Fibroblast of peridontal ligament (primary cell): ENCODE data around the gene NIN.
"Not testable (repeated sequence)": the region's sequence is repeated elsewhere in the genome, so short reads cannot be mapped to it uniquely, and the experiment has no call there.

Source experiments
- DNase-seq: peaks from one replicate; pipeline ENCODE4 v3.0.0-alpha.2; 2010; ENCODE audit errors: extremely low read depth

The NIN gene

DNA sequence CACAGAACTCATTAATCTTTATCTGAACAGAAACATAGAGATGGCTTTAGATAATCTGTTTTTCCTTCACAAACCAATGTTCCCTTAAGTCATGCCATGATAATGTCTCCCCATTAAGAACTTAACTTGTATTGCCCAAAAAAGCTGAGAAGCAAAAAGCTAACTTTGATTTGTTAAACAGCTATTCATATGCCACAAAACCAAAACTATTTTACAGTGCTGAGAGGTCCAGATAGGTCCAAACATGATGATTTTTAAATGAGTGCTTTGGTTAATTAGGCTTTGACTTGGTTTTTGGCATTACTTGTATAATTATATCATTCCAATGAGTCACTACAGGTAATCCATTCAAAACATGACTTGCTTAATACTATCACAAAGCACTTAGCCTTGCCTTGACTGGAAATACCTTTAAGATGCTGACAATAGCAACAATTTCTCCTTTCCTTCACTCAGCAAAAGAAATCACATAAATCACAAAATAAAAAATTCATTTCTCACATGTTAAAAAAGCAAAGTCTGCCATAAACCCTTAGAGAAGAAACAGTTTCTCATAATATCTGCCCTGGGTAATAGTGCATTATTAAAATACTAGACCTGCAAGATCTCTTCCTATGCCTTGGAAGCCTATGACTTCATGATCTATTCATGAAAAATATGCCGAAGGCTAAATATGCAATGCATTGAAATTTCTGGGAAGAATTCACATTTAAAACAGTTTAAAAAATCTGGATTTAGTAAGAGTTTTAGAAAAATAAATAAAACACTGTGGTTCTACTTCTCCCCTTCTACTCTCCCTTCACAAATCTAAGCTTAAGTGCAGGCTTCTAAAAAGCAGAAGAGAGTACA is 110.8 kb downstream of the NIN start:
- DNase-seq: peak; percentile 89

DNA sequence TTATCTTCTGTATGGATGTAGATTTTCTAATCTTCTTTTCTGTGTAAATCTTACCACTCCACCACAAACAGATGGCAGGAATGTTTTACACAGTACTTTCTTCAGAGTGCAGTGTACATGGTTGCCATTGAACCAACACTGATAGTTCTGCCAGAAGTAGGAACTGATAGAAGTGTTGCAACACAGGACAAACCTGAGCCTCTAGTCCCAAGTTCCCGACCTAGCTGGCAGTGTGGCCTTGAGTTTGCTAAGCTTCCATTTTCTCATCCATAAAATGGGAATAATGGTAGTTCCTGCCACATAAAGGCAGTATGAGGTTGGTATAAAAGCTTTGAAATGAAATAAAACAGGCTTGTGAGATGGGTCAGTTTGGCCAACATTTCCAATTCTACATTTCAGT is 112.0 kb downstream of the NIN start:
- DNase-seq: no peak

DNA sequence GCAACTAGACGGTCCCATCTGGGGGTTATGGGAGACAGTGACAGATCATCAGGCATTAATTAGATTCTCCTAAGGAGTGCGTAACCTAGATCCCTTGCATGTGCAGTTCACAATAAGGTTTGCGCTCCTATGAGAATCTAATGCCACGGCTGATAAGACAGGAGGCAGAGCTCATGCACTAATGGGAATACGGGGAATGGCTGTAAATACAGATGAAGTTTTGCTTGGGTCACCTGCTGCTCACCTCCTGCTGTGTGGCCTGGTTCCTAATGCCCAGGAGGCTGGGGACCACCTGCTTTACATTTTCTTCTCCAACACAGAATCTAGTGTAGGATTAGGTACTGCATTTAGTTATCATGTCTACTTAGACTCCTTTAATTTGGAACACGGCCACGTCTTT is 113.2 kb downstream of the NIN start:
- no peak for DNase-seq

DNA sequence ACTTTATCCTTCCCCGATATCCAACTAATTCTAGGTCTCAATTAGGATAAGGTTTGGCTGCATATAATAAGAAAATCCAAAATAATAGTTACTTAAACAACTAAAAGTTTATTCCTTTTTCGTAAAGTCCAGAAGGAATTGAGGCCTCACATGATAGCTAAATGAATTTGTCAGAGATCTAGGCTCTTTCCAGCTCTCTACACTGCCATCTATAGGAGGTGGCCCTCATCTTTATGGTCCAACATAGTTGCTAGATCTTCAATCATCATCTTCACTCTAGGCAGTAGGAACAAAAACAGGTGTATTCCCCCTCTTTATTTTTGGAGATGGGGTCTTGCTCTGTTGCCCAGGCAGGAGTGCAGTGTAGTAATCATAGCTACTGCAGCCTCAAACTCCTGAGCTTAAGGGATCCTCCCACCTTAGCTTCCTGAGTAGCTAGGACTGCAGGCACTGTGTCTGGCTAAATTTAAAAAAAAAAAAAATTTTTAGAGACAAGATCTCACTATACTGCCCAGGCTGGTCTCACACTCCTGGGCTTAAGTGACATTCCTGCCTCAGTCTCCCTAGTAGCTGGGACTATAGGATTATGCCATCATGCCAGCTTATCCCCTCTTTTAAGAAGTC is 116.4 kb downstream of the NIN start:
- no peak for DNase-seq

- DNase-seq: no peak
Measured at GRCh38 chr14:50711043-50711442, 119.9 kb downstream of the NIN start.

- DNase-seq: no peak
Measured at GRCh38 chr14:50705026-50705593, 125.9 kb downstream of the NIN start.

DNA sequence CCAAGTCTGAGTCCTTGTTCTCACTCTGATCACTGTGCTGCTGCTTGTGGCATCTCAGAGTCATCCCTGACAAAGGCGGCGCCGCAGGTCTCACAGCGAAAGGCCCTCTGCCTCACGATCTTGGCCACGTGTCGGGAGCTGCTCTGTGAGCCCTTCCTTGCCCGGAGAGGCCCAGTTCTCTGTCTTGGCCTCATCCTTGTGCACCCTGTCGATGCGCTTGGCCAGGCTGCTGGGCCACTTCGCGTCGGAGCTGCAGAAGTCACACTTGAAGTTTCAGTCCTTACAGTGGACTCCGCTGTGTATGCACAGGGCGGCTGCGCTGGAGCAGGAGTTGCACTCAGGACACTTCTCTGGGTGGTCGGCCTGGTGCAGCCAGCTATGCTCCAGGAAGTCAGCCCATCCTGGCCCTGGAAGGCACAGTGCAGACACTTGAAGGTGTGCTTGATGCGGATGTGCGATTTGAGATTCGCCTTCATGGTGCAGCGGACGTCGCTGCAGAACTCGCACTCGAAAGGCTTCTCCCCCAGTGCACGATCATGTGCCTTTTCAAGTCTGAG is 126.4 kb downstream of the NIN start:
- DNase-seq: no peak

- DNase-seq: peak; percentile 52
Measured at GRCh38 chr14:50697659-50698290, 133.2 kb downstream of the NIN start.

- DNase-seq: not testable (repeated sequence)
Measured at GRCh38 chr14:50694260-50694659, 136.7 kb downstream of the NIN start.

DNA sequence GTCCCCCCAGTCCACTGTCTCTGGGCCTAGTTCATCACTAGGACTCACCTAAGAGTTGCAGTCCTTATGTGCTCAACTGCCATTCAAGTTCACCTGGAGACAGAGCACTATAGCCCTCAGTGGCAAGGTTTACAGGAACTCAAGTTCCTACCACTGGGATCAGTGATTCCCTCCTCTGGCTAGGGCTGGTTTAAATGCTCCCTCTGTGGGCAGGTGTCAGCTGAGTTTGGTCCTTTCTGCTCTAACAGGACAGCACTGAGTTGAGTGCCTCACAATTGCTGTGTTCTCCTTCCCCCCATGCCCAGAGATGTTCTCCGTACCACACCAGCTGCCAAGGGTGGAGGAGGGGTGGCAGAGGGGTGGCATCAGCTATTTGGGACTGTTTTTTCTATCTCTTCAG is 142.1 kb downstream of the NIN start:
- no peak for DNase-seq

- DNase-seq: no peak
Measured at GRCh38 chr14:50679674-50680073, 151.3 kb downstream of the NIN start.

DNA sequence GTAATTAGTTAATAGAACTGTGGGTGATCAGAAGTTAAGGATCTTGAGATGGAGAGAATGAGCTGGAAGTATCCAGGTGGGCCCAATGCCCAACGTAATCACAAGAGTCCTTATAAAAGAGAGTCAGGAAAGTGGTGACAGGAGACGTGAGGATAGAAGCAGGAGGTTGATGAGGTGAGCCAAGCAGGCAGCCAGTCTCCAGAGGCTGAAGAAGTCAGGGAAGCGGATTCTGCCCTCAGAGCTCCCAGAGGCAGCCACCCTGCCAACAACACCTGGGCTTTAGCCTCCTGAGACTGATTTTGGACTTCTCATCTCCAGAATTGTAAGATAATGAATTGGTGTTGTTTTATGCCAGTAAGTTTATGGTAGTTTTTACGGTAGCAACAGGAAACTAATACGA is 152.8 kb downstream of the NIN start:
- no peak for DNase-seq

DNA sequence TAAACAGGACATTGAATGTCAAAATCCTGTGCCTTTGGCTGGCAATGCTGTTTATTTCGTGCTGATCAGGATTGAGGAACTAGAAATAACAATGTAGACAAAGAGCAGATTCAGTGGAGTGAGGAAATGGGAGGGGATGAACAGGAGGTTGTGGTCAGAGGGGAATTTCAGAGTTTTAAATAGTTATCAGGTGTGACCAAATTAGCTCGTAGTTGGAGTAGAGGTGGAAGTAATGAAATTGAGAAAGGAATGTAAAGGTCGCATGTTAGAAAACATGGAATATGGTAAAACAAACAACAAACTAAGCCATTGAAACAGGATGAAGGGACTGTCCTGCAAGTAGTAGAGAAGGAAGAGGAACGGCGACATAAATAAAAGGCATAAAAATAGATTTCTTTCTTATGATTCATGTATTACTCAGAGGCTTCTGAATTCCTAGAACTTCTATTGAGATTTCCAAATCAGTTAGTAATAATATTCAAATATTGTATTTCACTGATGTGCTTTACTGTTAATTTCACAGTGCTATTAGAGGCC is 153.4 kb downstream of the NIN start:
- peak; percentile 65 for DNase-seq

- DNase-seq: no peak
Measured at GRCh38 chr14:50676814-50677516, 154.0 kb downstream of the NIN start.

DNA sequence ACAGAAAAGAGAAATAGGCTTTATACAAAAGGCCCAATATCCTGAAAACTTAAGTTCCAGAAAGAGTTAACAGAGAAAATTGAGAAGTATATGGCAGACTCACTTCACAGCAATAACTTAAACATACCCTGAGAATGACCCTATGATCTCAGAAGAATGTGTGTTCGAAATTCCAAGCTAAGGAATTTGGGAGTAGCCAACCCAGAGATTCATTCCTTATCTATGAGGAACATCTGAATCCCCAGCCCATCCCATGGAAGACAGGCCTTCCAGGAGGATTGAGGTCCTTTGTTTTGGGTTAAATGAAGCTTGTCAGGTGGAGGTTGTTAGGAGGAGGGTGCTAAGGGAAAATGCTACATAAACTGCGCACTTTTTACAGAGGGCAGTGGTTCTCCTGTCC is 155.4 kb downstream of the NIN start:
- DNase-seq: peak; percentile 56

GRCh38 chr14:50670866-50671256 is 160.1 kb downstream of the NIN start:
- DNase-seq: no peak

GRCh38 chr14:50670196-50670865 is 160.6 kb downstream of the NIN start:
- no peak for DNase-seq
